ENCODE data around the gene WBP1L. TPM values are rescaled to one million over a fixed set of nuclear protein-coding genes. Genes with fewer than 3 reads are reported as not detected.

Gene WBP1L
- polyA plus RNA-seq, 3 donors = 24.8 to 43.0 (median 38.3) TPM

- Histone ChIP-seq H3K79me2 (ENCODE audit: insufficient read depth, low read length) (no peaks in the 10 kb centered on the region), H3K4me3 (replicated peaks in 1 of 3; ENCODE audit: low read depth in 2 of 3, low read length in 3 of 3) (no peak overlapping the region), H3K36me3 (replicated peaks in 1 of 2; ENCODE audit: control insufficient read depth in 1 of 2, insufficient read depth in 2 of 2, low read length in 2 of 2) (no peaks in the 10 kb centered on the region), H2AFZ (ENCODE audit: insufficient read depth, low read depth, low read length, poor library complexity, severe bottlenecking) (no peak overlapping the region), H3K4me2 (replicated peaks; ENCODE audit: extremely low read depth, low read length, poor library complexity, severe bottlenecking) (no peak overlapping the region), H3K27me3 (ENCODE audit: control insufficient read depth in 2 of 2, insufficient read depth in 2 of 2, low read length in 2 of 2) (no peaks in the 10 kb centered on the region), H3K9me3 (replicated peaks in 1 of 2; ENCODE audit: control insufficient read depth in 1 of 2, insufficient read depth in 1 of 2, low read length in 2 of 2) (no peaks in the 10 kb centered on the region), H3K27ac (ENCODE audit: low read depth in 1 of 2, low read length in 2 of 2) (no peak overlapping the region), H3K9ac (ENCODE audit: insufficient read depth, low read length, poor library complexity, severe bottlenecking) (no peak overlapping the region), H3K4me1 (ENCODE audit: control insufficient read depth in 1 of 2, insufficient read depth in 2 of 2, low read length in 2 of 2) (no peaks in the 10 kb centered on the region), H4K20me1 (ENCODE audit: insufficient read depth, low read length) (no peaks in the 10 kb centered on the region)
- H3K4me3 Mint-ChIP-seq = no peak overlapping the region
- H3K27me3 Mint-ChIP-seq (ENCODE audit: low read depth in 3 of 3) = peaks cover 0 to 5% (median 2%) of the 10 kb centered on the region in 3 donors
- DNase-seq = no peak
- no peaks in the 10 kb centered on the region for H3K4me1 Mint-ChIP-seq
- H3K27ac Mint-ChIP-seq = no peak overlapping the region
- TF ChIP-seq, protein P1, sequence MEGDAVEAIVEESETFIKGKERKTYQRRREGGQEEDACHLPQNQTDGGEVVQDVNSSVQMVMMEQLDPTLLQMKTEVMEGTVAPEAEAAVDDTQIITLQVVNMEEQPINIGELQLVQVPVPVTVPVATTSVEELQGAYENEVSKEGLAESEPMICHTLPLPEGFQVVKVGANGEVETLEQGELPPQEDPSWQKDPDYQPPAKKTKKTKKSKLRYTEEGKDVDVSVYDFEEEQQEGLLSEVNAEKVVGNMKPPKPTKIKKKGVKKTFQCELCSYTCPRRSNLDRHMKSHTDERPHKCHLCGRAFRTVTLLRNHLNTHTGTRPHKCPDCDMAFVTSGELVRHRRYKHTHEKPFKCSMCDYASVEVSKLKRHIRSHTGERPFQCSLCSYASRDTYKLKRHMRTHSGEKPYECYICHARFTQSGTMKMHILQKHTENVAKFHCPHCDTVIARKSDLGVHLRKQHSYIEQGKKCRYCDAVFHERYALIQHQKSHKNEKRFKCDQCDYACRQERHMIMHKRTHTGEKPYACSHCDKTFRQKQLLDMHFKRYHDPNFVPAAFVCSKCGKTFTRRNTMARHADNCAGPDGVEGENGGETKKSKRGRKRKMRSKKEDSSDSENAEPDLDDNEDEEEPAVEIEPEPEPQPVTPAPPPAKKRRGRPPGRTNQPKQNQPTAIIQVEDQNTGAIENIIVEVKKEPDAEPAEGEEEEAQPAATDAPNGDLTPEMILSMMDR (IDR thresholded peaks at IDR 0.05) = no peak
- 98% methylated on average over 6 of the region's 9 CpGs for WGBS (ENCODE audit: insufficient coverage)
- intact Hi-C loops (cut with micrococcal nuclease) = no loop called here
- no peaks in the 10 kb centered on the region for H3K36me3 Mint-ChIP-seq
- peaks cover 0 to 3% (median 0%) of the 10 kb centered on the region in 7 donors for H3K9me3 Mint-ChIP-seq
Measured at GRCh38 chr10:102826148-102826796, 82.5 kb downstream of the WBP1L start.

GRCh38 chr10:102827597-102827975 is 83.8 kb downstream of the WBP1L start:
- 100% methylated on average over 1 of the region's 5 CpGs for WGBS (ENCODE audit: insufficient coverage)
- no peak overlapping the region for H2AFZ ChIP-seq (ENCODE audit: insufficient read depth, low read depth, low read length, poor library complexity, severe bottlenecking)
- H3K27me3 Mint-ChIP-seq (ENCODE audit: low read depth in 3 of 3) = peaks cover 0 to 5% (median 2%) of the 10 kb centered on the region in 3 donors
- H3K27ac Mint-ChIP-seq = no peak overlapping the region
- H3K4me1 Mint-ChIP-seq = no peaks in the 10 kb centered on the region
- H4K20me1 ChIP-seq (ENCODE audit: insufficient read depth, low read length) = no peaks in the 10 kb centered on the region
- no peaks in the 10 kb centered on the region for H3K36me3 Mint-ChIP-seq
- H3K79me2 ChIP-seq (ENCODE audit: insufficient read depth, low read length) = no peaks in the 10 kb centered on the region
- no peaks in the 10 kb centered on the region for H3K9me3 ChIP-seq (replicated peaks in 1 of 2; ENCODE audit: control insufficient read depth in 1 of 2, insufficient read depth in 1 of 2, low read length in 2 of 2)
- intact Hi-C loops (cut with micrococcal nuclease) = no loop called here
- peaks cover 0 to 3% (median 0%) of the 10 kb centered on the region in 7 donors for H3K9me3 Mint-ChIP-seq
- no peak overlapping the region for H3K4me3 ChIP-seq (replicated peaks in 1 of 3; ENCODE audit: low read depth in 2 of 3, low read length in 3 of 3)
- no peak overlapping the region for H3K9ac ChIP-seq (ENCODE audit: insufficient read depth, low read length, poor library complexity, severe bottlenecking)
- no peak overlapping the region for H3K4me3 Mint-ChIP-seq
- DNase-seq = no peak
- H3K36me3 ChIP-seq (replicated peaks in 1 of 2; ENCODE audit: control insufficient read depth in 1 of 2, insufficient read depth in 2 of 2, low read length in 2 of 2) = no peaks in the 10 kb centered on the region
- H3K27ac ChIP-seq (ENCODE audit: low read depth in 1 of 2, low read length in 2 of 2) = no peak overlapping the region
- no peaks in the 10 kb centered on the region for H3K27me3 ChIP-seq (ENCODE audit: control insufficient read depth in 2 of 2, insufficient read depth in 2 of 2, low read length in 2 of 2)
- H3K4me1 ChIP-seq (ENCODE audit: control insufficient read depth in 1 of 2, insufficient read depth in 2 of 2, low read length in 2 of 2) = no peaks in the 10 kb centered on the region
- TF ChIP-seq, protein P1 (IDR thresholded peaks at IDR 0.05) = no peak
- no peak overlapping the region for H3K4me2 ChIP-seq (replicated peaks; ENCODE audit: extremely low read depth, low read length, poor library complexity, severe bottlenecking)

Data from CD14-positive monocyte (primary cell).